AG09309 (cell line): ENCODE measurements around the gene ESPNL.

ENCODE experiments used
- DNase-seq: peaks from one replicate; pipeline ENCODE4 v3.0.0-alpha.2; 2010; ENCODE audit warnings: low read depth
- H3K4me3 ChIP-seq: 2 replicates; pipeline ENCODE4 v1.5.1; 2011; ENCODE audit warnings: mild to moderate bottlenecking, low read depth, low read length, moderate library complexity; ENCODE audit not compliant: control insufficient read depth
- TF ChIP-seq, protein P1 (sequence below): IDR thresholded peaks from 2 replicates; pipeline ENCODE4 v1.5.1; 2011; ENCODE audit warnings: mild to moderate bottlenecking, low read depth, low read length, inconsistent platforms; ENCODE audit not compliant: insufficient read depth, control insufficient read depth; ENCODE audit errors: missing control alignments

Gene ESPNL

DNA sequence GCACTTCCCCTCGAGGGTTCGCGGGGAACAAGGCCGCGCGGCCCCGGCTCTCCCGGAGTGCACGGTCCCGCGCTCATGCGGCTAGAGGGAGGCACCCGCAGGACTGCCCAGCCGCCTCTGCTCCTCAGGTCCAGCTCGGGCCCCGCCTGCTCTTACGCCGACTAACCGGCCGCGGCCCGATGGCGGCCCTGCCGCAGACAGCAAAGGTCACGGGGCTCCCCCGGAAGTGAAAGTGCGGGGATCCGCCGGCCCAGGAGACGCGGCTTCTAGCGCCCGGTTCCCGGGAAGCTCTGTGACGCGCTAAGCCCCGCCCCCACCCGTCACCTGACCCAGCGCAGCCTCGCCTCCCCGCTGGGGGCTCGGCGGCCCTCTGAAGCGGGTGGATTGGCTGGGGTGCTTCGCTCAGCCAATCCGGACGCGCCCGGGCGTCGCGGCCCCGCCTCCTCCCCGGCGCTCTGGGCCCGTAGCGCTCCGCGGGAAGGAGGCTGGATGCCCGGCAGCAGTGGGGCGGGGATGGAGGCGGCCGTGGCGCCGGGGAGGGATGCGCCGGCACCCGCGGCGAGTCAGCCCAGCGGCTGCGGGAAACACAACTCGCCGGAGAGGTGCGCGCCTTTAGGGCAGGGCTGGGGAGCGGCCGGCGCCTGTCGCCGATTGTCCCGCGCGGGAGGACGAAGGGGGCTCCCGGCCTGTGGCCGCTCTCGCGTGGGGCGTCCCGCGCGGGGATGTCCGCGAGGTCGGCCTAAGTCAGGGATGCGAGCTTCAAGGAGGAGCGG lies 39.4 kb upstream of the ESPNL start, which contains the start of gene SCLY:
SCLY (plus strand) TSS at position 460 of the 773 bp plus-strand sequence; CDS start at position 514, 54 bp downstream.
- peak; percentile 79 for DNase-seq
- TF ChIP-seq, protein P1, sequence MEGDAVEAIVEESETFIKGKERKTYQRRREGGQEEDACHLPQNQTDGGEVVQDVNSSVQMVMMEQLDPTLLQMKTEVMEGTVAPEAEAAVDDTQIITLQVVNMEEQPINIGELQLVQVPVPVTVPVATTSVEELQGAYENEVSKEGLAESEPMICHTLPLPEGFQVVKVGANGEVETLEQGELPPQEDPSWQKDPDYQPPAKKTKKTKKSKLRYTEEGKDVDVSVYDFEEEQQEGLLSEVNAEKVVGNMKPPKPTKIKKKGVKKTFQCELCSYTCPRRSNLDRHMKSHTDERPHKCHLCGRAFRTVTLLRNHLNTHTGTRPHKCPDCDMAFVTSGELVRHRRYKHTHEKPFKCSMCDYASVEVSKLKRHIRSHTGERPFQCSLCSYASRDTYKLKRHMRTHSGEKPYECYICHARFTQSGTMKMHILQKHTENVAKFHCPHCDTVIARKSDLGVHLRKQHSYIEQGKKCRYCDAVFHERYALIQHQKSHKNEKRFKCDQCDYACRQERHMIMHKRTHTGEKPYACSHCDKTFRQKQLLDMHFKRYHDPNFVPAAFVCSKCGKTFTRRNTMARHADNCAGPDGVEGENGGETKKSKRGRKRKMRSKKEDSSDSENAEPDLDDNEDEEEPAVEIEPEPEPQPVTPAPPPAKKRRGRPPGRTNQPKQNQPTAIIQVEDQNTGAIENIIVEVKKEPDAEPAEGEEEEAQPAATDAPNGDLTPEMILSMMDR: no peak
- peak within 1 kb of the TSS; percentile 96 for H3K4me3 ChIP-seq

DNA sequence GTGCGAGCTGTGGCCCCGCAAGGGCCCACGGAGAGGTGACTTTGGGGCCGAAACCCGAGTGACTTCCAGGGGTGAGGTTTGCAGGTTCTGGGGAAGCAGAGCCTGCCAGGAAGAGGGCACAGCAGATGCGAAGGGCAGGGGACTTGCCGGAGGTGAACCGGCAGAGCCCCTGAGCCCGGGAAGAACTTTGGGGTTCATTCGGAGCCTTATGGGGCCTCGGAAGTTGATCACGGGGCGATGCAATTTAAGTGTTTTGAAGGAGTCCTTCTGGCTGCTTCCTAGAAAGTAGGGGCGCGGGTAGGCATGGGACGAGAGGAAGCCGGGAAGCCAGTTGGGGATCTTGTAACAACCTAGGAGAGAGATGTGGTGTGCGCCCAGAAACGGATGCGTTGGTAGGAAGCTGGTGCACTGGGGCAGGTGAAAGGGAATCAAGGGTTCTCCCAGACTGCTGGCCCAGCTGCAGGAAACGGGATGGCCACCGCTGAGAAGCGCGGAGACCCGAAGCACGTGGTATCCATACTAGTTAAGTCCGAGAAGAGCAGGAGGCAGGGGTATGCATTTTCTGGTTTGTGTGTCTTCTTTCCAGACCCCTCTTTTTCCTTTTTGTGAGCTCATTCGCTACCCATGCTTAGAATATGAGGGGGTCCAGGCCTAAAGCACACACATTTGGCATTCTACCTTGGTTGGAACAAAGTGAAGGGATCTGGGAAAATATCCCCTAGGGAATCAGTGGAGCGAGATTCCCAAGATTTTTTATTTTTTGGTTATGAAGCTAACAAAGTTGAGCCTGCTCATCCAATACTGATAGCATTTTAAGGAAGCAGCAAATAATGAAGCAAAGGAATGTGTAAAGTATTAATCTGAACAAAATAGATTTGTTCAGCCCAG lies 38.6 kb upstream of the ESPNL start:
- no peak for DNase-seq
- TF ChIP-seq, protein P1: no peak
- H3K4me3 ChIP-seq: peak overlapping the region; percentile 96

DNA sequence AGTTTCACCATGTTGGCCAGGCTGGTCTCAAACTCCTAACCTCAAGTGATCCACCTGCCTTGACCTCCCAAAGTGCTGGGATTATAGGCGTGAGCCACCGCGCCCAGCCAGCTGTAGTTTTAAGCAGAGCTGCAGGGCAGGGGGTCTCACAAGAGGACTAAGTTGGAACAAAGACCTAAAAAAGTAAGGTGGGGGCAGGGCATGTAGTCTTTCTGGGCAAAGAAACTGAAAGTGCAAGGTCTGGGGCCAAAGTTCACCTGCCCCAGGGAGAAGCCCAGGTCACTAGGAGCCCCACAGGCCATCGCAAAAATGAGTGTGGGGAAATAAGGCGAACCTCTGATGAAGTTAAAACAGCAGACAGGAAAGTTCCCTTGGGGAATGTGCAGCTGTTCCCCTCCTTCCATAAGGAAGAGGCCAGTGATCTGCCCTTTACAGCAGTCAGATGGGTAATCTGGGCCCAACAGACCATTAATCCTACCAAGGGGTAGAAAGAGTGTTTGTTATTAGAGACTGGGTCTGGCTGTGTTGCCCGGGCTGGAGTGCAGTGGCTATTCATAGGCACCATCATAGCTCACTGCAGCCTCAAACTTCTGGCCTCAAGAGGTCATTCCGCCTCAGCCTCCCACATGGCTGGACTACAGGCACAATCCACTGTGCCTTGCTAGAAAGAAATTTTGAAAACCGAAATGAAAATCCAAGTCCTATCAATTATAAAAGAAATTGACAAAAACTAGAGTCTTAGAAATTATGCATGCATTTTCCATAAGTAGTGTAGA lies 36.5 kb upstream of the ESPNL start:
- DNase-seq: no peak

DNA sequence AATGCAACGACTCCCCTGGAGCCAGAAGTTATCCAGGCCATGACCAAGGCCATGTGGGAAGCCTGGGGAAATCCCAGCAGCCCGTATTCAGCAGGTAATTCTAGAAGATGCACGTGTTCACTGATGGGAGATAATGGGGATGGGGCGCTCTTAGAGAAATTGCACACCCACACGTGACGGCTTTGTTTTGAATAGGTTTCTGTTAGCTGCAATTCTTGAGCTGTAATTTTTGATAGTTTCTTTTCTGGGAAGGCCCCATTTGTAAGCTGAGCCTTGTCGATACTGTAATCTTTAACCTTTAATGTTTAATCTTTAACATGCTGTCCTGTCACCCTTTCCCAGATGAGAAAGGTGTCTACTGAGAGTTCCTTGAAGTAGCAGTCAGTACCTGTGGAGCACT lies 35.8 kb upstream of the ESPNL start:
- no peak for DNase-seq
- no peak overlapping the region for H3K4me3 ChIP-seq
- TF ChIP-seq, protein P1: no peak

More for the DNA sequence above, 36.5 kb upstream of the ESPNL start:
- no peak overlapping the region for H3K4me3 ChIP-seq
- TF ChIP-seq, protein P1: no peak

DNA sequence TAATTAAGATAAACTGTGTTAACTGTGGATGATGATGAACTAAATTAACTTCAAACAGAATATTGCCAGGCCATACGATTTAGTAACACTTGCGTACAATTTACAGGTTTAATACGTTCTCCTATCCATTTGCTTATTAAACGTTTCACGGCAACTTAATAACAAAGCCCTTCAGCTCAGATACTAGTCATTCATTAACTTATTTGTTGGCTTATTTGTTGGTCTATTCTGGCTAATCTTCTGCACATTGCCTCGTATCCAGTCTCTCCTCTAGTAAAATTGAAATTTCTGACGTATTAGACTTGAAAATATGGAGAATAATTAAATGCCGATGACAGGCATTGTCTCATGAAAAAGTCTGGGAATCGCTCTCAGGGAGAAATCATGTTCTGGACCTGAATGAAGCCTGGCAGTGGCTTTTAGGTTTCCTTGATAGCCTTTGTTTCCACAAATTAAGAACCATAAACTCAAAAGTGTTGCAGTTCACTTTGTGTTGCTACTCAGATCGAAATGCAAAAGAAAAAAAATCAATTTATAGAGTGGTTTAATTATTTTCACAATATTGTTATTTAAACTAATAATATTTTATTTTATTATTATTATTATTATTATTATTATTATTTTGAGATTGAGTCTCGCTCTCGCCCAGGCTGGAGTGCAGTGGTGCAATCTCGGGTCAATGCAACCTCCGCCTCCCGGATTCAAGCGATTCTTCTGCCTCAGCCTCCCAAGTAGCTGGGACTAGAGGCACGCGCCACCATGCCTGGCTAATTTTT lies 34.9 kb upstream of the ESPNL start:
- H3K4me3 ChIP-seq: no peak overlapping the region
- TF ChIP-seq, protein P1: no peak
- DNase-seq: no peak
